ENCODE results near the gene NHEJ1.

- TF ChIP-seq CTCF (IDR thresholded peaks at IDR 0.05) = no peak
- no peak for TF ChIP-seq POLR2A (IDR thresholded peaks at IDR 0.05)
These were observed 133.0 kb downstream of the NHEJ1 start for GRCh38 chr2:219027511-219028055.

All from ovary (tissue), 3 donors.